ENCODE measurements around the gene CYS1.

DNA sequence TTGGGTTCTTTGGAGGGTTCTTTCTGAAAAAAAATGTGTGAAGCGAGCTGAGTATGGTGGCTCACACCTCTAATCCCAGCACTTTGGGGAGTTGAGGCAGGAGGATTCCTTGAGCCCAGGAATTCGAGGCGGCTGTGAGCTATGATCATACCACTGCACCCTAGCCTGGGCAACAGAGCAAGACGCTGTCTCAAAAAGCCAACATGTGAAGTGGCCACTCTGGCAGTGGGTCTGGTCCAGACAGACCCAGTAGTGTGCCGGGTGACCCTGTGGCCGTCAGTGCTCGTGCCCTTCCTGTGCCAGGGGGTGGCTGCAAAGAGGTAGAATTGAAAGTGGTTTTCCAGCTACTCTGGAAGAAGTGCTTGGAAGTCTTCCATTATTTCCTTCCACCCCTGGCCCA lies 25.2 kb downstream of the CYS1 start:
- TF ChIP-seq, protein P1, sequence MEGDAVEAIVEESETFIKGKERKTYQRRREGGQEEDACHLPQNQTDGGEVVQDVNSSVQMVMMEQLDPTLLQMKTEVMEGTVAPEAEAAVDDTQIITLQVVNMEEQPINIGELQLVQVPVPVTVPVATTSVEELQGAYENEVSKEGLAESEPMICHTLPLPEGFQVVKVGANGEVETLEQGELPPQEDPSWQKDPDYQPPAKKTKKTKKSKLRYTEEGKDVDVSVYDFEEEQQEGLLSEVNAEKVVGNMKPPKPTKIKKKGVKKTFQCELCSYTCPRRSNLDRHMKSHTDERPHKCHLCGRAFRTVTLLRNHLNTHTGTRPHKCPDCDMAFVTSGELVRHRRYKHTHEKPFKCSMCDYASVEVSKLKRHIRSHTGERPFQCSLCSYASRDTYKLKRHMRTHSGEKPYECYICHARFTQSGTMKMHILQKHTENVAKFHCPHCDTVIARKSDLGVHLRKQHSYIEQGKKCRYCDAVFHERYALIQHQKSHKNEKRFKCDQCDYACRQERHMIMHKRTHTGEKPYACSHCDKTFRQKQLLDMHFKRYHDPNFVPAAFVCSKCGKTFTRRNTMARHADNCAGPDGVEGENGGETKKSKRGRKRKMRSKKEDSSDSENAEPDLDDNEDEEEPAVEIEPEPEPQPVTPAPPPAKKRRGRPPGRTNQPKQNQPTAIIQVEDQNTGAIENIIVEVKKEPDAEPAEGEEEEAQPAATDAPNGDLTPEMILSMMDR (conservative IDR thresholded peaks at IDR 0.05; ENCODE audit: low read length) = no peak
- TF ChIP-seq EZH2phosphoT487 (IDR thresholded peaks at IDR 0.05; ENCODE audit: borderline replicate concordance, low read depth, low read length) = no peak
